RWPE1 (cell line): ENCODE data around the gene MAPK8IP2.
"Not testable (repeated sequence)": the region's sequence is repeated elsewhere in the genome, so short reads cannot be mapped to it uniquely, and the experiment has no call there.

ENCODE experiments used
- CTCF ChIA-PET: fragments of 350-600 bp; sonication (Branson Sonifier 250); formaldehyde crosslinking; extraction: SDS; loops from one replicate; lab custom pipeline; 2021; lab: Yijun Ruan, JAX
- POLR2A ChIA-PET: fragments of 400-600 bp; formaldehyde crosslinking; extraction: SDS; loops from one replicate; lab custom pipeline; 2020; ENCODE audit warnings: antibody characterized with exemption; ENCODE audit not compliant: low non-redundant PET; lab: Yijun Ruan, JAX
- DNase-seq: peaks from one replicate; pipeline ENCODE4 v3.0.0; 2012; ENCODE audit warnings: low spot score
- H3K27ac ChIP-seq: fragments of 450-650 bp; 2 replicates; pipeline ENCODE4 v1.5.1; 2017
- CTCF ChIP-seq: fragments of 450-650 bp; conservative IDR thresholded peaks from 2 replicates; pipeline ENCODE4 v1.5.1; 2017; ENCODE audit warnings: low read depth, mild to moderate bottlenecking

MAPK8IP2 gene

DNA sequence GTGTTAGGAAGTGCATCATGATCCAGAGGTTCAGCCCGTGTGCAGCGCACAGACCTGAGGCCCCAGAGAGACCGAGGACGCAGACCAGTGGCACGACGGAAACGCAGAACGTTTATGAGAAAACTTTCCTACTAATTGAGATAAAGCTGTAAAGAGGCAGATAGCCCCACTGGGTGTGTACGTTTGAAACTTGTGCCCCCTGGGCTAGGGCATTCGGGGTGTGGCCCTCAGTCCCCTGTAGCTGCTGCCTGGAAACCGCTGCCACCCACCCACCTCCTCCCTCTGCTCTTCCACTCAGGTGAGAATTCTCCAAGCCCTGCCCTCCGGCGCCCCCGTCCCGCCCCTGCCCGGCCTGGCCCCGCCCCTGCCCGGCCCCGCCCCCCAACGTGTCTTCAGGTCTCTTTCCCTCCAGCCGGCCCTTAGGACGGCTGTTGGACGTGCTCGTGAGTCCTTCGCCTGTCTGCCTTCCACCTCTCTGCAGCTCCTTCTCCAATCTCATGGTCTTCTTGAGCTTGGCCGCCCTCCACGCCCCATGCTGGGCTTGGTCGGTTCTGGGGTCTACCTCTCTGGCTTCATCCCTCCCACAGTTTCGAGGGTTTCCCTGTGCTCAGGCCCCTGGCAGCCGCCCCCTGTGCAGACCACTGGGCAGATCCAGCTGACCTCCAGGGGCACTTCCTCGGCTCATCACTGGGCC is 12.1 kb downstream of the MAPK8IP2 start:
- DNase-seq = peak; percentile 45
- 0 out of 2 replicates have a peak overlapping the region, but pooled peaks have one; percentile 17 for H3K27ac ChIP-seq
- ChIA-PET CTCF (no interaction called here), POLR2A (no interaction called here)
- TF ChIP-seq CTCF = no peak

DNA sequence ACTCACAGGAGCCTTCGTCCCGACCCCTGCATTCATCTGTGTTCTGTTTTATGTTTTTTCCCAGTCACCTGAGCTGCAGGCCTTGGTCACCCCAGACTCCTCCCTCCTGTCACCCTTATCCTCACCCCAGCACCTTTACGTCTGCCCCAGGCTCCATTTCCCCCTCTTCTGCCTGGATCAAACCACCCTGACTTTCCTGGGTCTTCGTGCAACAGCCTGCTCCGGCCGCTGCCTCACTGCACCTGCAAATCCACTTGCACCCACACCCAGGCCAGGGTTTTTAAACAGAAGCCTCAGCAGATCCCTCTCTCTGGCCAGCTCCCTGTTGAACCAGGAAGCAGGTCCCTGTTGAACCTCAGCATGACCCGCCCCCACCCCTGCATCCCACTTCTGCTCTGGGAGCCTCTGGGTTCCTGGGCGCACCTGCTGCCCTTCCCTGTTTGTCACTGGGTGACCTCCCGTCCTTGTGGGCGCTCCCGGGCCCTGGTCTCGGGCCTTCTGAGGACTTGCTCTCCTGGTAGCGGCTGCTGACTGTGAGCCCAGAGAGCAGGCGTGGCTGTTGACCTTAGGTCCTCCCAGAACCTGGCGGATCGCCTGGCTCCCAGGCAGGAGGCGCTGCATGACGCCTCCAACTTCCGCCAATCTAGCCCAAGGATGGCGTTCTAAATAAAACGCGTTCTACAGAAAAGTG is 12.8 kb downstream of the MAPK8IP2 start:
- ChIA-PET POLR2A (no interaction called here), CTCF (no interaction called here)
- H3K27ac ChIP-seq = no peak overlapping the region
- DNase-seq = no peak
- no peak for TF ChIP-seq CTCF

- DNase-seq, CTCF ChIA-PET, POLR2A ChIA-PET, H3K27ac ChIP-seq: not testable (repeated sequence)
These were observed 13.7 kb downstream of the MAPK8IP2 start for GRCh38 chr22:50614296-50614695.

DNA sequence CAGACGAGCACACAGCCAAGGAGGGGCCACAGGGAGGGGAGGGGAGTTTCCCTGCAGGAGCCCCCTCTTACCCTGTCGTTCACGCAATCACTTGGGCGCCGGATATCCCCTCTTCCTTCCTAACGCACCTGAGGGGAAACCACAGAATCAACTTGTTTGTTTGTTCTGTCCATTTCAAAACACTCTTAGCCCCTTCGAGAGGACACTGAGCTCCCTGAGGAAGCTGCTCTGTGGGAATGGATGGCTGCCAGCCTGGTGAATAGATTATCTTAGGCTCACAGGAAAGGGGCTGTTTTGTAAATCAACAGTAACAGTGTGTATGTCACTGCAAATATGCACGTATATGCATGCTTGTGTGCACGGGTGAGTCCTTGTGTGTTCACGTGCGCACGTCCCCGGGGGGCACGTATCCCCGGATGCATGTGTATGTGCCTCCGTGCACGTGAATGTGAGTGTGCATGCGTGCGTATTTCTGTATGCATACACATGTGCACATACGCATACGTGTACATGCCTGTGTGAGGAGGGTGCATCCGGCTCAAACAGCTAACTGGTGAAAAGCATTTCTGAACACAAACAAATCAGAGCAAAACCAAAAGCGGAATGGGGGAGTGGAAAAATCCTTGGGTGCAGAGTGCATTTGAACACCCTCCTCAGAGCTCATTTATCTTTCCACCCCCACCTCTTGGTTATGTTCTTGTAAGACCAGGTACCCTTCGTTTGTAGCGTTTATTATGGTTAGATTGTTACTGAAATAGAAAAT is 20.2 kb downstream of the MAPK8IP2 start:
- peak; percentile 90 for TF ChIP-seq CTCF

DNA sequence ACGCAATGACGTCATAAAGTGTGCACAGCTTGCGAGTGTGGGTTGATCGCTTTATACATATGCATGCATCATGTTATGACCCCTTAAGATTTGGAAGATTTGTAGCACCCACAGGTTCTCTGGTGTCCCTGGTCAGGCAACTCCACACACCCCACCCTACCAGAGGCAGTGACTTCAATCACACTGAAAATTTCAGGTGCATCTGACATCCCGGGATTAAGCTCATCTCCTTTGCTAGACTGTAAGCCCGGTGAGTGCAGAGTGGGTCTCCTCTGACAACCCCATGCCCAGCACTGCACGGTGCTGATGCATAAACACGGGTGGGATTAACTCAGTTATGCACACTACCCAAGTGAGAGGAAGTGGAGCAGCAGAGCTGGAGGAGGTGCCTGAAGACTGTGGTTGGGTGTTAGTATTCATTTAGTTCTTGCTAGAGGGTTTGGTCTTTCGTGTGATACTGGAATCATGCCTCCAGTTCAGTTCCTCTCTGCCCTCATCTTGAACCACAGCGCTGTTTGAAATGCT is 20.8 kb downstream of the MAPK8IP2 start:
- H3K27ac ChIP-seq = peak overlapping the region; percentile 80
- ChIA-PET POLR2A (no interaction called here), CTCF (interaction anchor here (0.9 to 1.1 kb wide), 2 partner anchors 69 to 96 kb away, joined by 3 to 4 read pairs; partner anchors contain the start of gene SCO2)
- no peak for TF ChIP-seq CTCF
- no peak for DNase-seq

More for the DNA sequence above, 20.2 kb downstream of the MAPK8IP2 start:
- ChIA-PET CTCF (interaction anchor here (0.5 to 1.1 kb wide), 6 partner anchors 68 to 249 kb away, joined by 3 to 4 read pairs (median 3); partner anchors contain the start of gene SCO2), POLR2A (no interaction called here)
- peak; percentile 68 for DNase-seq
- H3K27ac ChIP-seq = no peak overlapping the region

GRCh38 chr22:50621948-50622722 is 21.5 kb downstream of the MAPK8IP2 start:
- DNase-seq = no peak
- peak; percentile 43 for TF ChIP-seq CTCF
- CTCF ChIA-PET = no interaction called here
- POLR2A ChIA-PET = no interaction called here
- peak overlapping the region; percentile 80 for H3K27ac ChIP-seq
